Measurements from ENCODE around the gene SLC10A7. TPM values are rescaled to one million over a fixed set of nuclear protein-coding genes. Genes with fewer than 3 reads are reported as not detected.

Gene SLC10A7
- polyA plus RNA-seq, 6 donors from 2014 or later: 4.1 to 13.6 (median 8.0) TPM

DNA sequence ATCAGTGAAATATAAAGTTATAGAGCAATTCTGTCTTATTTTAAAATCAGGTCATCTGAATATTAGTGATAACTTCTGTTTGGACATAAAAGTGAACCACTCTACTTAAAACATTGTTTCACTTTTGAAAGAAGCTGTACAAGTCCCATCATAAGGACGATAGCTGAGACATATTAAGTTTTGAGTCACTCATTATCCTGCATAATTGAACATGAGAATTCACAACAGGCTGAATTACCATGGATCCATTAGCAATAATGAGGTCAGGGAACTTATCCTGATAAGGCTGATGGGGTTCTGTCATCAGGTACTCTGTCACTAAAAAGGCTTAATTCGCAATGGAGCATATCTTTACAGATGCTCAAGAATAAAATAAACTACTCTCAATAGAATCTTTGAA, 227.0 kb downstream of the SLC10A7 start:
- Mint-ChIP-seq H3K4me1 (peaks cover 0 to 4% (median 0%) of the 10 kb centered on the region in 3 donors), H3K36me3 (peaks cover 17 to 27% of the 10 kb centered on the region in 2 donors)

GRCh38 chr4:146292508-146292907, 229.2 kb downstream of the SLC10A7 start:
- DNase-seq: no peak
- H3K27me3 Mint-ChIP-seq: no peaks in the 10 kb centered on the region

More for the DNA sequence above, 227.0 kb downstream of the SLC10A7 start:
- ATAC-seq (ENCODE audit: low read depth in 2 of 2) (no peak), DNase-seq (no peak)
- Mint-ChIP-seq H3K27ac (no peak overlapping the region), H3K4me3 (no peak overlapping the region), H3K9me3 (peaks cover 0 to 2% (median 0%) of the 10 kb centered on the region in 7 donors), H3K27me3 (no peaks in the 10 kb centered on the region)

DNA sequence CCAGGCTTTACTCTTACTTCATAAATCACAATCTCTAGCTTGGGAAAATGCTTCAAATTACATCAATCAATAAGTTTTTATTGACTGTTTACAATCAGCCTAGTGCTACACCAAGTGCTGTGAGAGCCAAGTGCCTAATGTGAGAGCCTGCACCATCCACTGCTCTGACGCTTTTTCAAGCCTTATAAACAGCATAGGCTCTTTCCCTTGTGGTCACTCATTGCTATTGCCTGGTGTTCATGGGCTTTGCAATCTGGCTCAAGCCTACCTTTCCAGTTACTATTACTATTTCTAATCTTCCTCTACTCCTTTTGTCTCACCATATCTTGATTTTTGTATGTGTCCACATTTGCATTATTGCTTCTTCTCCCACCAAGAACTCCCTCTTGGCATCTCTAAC, 230.4 kb downstream of the SLC10A7 start:
- Mint-ChIP-seq H3K36me3 (peaks cover 17 to 27% of the 10 kb centered on the region in 2 donors), H3K9me3 (peaks cover 0 to 2% (median 0%) of the 10 kb centered on the region in 7 donors), H3K4me1 (no peaks in the 10 kb centered on the region), H3K27me3 (no peaks in the 10 kb centered on the region), H3K27ac (no peak overlapping the region), H3K4me3 (no peak overlapping the region)
- no peak for DNase-seq
- no peak for ATAC-seq (ENCODE audit: low read depth in 2 of 2)

More at GRCh38 chr4:146292508-146292907, 229.2 kb downstream of the SLC10A7 start:
- Mint-ChIP-seq H3K4me3 (no peak overlapping the region), H3K27ac (peak overlapping the region in 1 of 6 donors; percentile 44), H3K9me3 (peaks cover 0 to 2% (median 0%) of the 10 kb centered on the region in 7 donors), H3K36me3 (peaks cover 17 to 27% of the 10 kb centered on the region in 2 donors), H3K4me1 (no peaks in the 10 kb centered on the region)
- no peak for ATAC-seq (ENCODE audit: low read depth in 2 of 2)

DNA sequence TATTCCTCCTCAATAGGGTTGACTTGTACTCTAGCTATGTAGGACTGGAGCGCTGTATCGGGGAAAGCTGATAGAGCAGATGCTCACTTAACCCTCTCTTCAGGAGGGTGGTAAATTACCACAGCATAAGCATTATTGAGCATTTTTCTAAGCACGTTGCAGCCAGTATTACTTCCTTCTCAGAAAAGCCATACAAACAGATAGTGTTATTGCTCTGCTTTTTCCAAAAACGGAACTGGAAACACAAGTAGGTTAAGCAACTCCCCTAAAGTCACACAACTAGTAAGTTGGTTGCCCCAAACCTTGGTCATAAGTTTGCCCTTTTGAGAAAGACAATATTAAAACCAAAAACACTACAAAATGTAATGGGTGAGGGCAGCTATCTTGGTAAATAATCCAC, 233.5 kb downstream of the SLC10A7 start:
- Mint-ChIP-seq H3K27me3 (no peaks in the 10 kb centered on the region), H3K9me3 (peaks cover 0 to 2% (median 0%) of the 10 kb centered on the region in 7 donors), H3K4me3 (no peak overlapping the region), H3K4me1 (no peaks in the 10 kb centered on the region), H3K36me3 (peaks cover 14 to 18% of the 10 kb centered on the region in 2 donors), H3K27ac (no peak overlapping the region)
- no peak for ATAC-seq (ENCODE audit: low read depth in 2 of 2)
- DNase-seq: no peak

GRCh38 chr4:146285037-146285436, 236.7 kb downstream of the SLC10A7 start:
- Mint-ChIP-seq H3K9me3 (no peaks in the 10 kb centered on the region), H3K36me3 (peaks cover 0 to 7% of the 10 kb centered on the region in 2 donors), H3K27ac (no peak overlapping the region), H3K4me3 (no peak overlapping the region), H3K27me3 (no peaks in the 10 kb centered on the region), H3K4me1 (no peaks in the 10 kb centered on the region)
- DNase-seq (no peak), ATAC-seq (ENCODE audit: low read depth in 2 of 2) (no peak)

GRCh38 chr4:146283758-146284651, 237.7 kb downstream of the SLC10A7 start:
- no peak for ATAC-seq (ENCODE audit: low read depth in 2 of 2)
- Mint-ChIP-seq H3K4me3 (no peak overlapping the region), H3K27ac (no peak overlapping the region)

DNA sequence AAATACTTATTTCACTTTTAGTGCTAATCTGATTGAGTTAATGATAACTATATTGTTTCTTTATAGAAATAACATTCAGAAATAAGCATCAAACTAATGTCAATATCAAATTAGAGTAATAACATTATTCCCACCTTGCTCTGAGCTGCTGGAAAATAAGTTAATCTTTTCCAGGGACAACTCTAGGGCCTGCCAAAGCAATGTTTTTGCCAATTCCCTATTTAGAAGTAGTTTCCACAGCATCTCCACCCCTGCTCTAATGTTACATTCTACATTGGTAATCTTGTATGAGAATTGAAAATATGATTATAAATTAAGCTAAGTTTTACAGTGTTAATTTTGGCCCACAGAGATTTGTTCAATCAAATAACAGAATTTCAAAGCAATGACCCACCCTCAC, 239.1 kb downstream of the SLC10A7 start:
- peaks cover 3 to 7% of the 10 kb centered on the region in 2 donors for H3K36me3 Mint-ChIP-seq
- no peak overlapping the region for H3K27ac Mint-ChIP-seq
- ATAC-seq (ENCODE audit: low read depth in 2 of 2): no peak
- DNase-seq: no peak
- H3K4me3 Mint-ChIP-seq: no peak overlapping the region
- no peaks in the 10 kb centered on the region for H3K4me1 Mint-ChIP-seq
- no peaks in the 10 kb centered on the region for H3K9me3 Mint-ChIP-seq
- no peaks in the 10 kb centered on the region for H3K27me3 Mint-ChIP-seq

More at GRCh38 chr4:146283758-146284651, 237.7 kb downstream of the SLC10A7 start:
- H3K36me3 Mint-ChIP-seq: peaks cover 3 to 7% of the 10 kb centered on the region in 2 donors
- H3K27me3 Mint-ChIP-seq: no peaks in the 10 kb centered on the region
- no peaks in the 10 kb centered on the region for H3K9me3 Mint-ChIP-seq
- no peak for DNase-seq
- H3K4me1 Mint-ChIP-seq: no peaks in the 10 kb centered on the region

GRCh38 chr4:146278986-146279385, 242.8 kb downstream of the SLC10A7 start:
- Mint-ChIP-seq H3K27me3 (no peaks in the 10 kb centered on the region), H3K4me1 (no peaks in the 10 kb centered on the region), H3K27ac (no peak overlapping the region), H3K9me3 (no peaks in the 10 kb centered on the region), H3K4me3 (no peak overlapping the region), H3K36me3 (peaks cover 3 to 7% of the 10 kb centered on the region in 2 donors)
- DNase-seq (no peak), ATAC-seq (ENCODE audit: low read depth in 2 of 2) (no peak)

- H3K4me3 Mint-ChIP-seq: no peak overlapping the region
- no peaks in the 10 kb centered on the region for H3K9me3 Mint-ChIP-seq
- H3K4me1 Mint-ChIP-seq: no peaks in the 10 kb centered on the region
- no peak overlapping the region for H3K27ac Mint-ChIP-seq
- no peak for ATAC-seq (ENCODE audit: low read depth in 2 of 2)
- peaks cover 2 to 3% of the 10 kb centered on the region in 2 donors for H3K36me3 Mint-ChIP-seq
- no peak for DNase-seq
- no peaks in the 10 kb centered on the region for H3K27me3 Mint-ChIP-seq
Observed at GRCh38 chr4:146275370-146275769, 246.4 kb downstream of the SLC10A7 start.

DNA sequence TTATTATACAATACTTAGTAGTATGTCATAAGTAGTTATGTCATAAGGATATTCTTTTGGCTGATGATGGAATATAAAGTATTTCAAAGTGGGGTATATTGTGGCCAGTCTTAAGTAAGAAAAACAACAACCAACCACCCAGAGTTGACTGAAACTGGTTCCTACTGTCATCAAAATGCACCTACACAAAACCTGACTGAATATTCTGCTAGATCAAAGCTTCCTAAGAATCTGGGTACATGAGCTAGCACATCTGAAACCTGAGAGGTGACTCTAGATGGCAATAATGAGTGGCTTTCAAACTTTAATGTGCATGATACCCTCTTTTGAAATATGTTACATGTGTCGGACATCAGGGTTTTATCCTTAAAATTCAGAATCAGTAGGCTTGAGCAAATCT, 247.0 kb downstream of the SLC10A7 start:
- ATAC-seq (ENCODE audit: low read depth in 2 of 2) (no peak), DNase-seq (no peak)
- H3K9me3 Mint-ChIP-seq: no peaks in the 10 kb centered on the region
- H3K27me3 Mint-ChIP-seq: no peaks in the 10 kb centered on the region
- no peak overlapping the region for H3K4me3 Mint-ChIP-seq
- no peaks in the 10 kb centered on the region for H3K4me1 Mint-ChIP-seq
- H3K27ac Mint-ChIP-seq: no peak overlapping the region
- H3K36me3 Mint-ChIP-seq: peaks cover 0 to 3% of the 10 kb centered on the region in 2 donors

- Mint-ChIP-seq H3K36me3 (no peaks in the 10 kb centered on the region), H3K27ac (peak overlapping the region in 1 of 6 donors; percentile 37), H3K4me1 (no peaks in the 10 kb centered on the region), H3K9me3 (no peaks in the 10 kb centered on the region), H3K27me3 (no peaks in the 10 kb centered on the region), H3K4me3 (no peak overlapping the region)
- no peak for DNase-seq
- no peak for ATAC-seq (ENCODE audit: low read depth in 2 of 2)
Observed at GRCh38 chr4:146273204-146273901, 248.4 kb downstream of the SLC10A7 start.

- H3K36me3 Mint-ChIP-seq: no peaks in the 10 kb centered on the region
- ATAC-seq (ENCODE audit: low read depth in 2 of 2) (no peak), DNase-seq (no peak)
- no peaks in the 10 kb centered on the region for H3K27me3 Mint-ChIP-seq
- no peak overlapping the region for H3K4me3 Mint-ChIP-seq
- H3K27ac Mint-ChIP-seq: peak overlapping the region in 1 of 6 donors; percentile 84
- H3K9me3 Mint-ChIP-seq: no peaks in the 10 kb centered on the region
- H3K4me1 Mint-ChIP-seq: no peaks in the 10 kb centered on the region
Observed at GRCh38 chr4:146271466-146271865, 250.3 kb downstream of the SLC10A7 start.

- Mint-ChIP-seq H3K4me3 (no peak overlapping the region), H3K9me3 (no peaks in the 10 kb centered on the region), H3K27ac (no peak overlapping the region), H3K36me3 (peaks cover 0 to 3% of the 10 kb centered on the region in 2 donors), H3K4me1 (no peaks in the 10 kb centered on the region), H3K27me3 (no peaks in the 10 kb centered on the region)
- ATAC-seq (ENCODE audit: low read depth in 2 of 2): no peak
- DNase-seq: no peak
Observed at GRCh38 chr4:146269228-146269653, 252.5 kb downstream of the SLC10A7 start.

GRCh38 chr4:146267826-146268225, 253.9 kb downstream of the SLC10A7 start:
- Mint-ChIP-seq H3K4me1 (no peaks in the 10 kb centered on the region), H3K4me3 (no peak overlapping the region), H3K9me3 (no peaks in the 10 kb centered on the region), H3K27me3 (no peaks in the 10 kb centered on the region), H3K36me3 (peaks cover 0 to 6% of the 10 kb centered on the region in 2 donors), H3K27ac (no peak overlapping the region)
- no peak for DNase-seq
- ATAC-seq (ENCODE audit: low read depth in 2 of 2): no peak
